SK-N-SH treated with all-trans-retinoic acid at 6 μM for 48 hours (cell line): ENCODE results near the gene GNG2.

Source experiments
- ATAC-seq: fragments of 200-7000 bp; cut with Tn5 transposase; 3 replicates; pipeline ENCODE4 v1.9.1; 2020; ENCODE audit warnings: mild to moderate bottlenecking, moderate library complexity
- ARNTL ChIP-seq: fragments of 450-650 bp; formaldehyde crosslinking; IDR thresholded peaks from 2 replicates; pipeline ENCODE4 v1.5.0; 2020; ENCODE audit warnings: low read depth, mild to moderate bottlenecking, moderate library complexity, borderline replicate concordance
- BACH2 ChIP-seq: fragments of 250-450 bp; sonication (Bioruptor Pico); IDR thresholded peaks from 2 replicates; pipeline ENCODE4 v1.9.0; 2021; ENCODE audit warnings: mild to moderate bottlenecking, borderline replicate concordance
- CSDC2 ChIP-seq: fragments of 250-450 bp; sonication (Bioruptor Pico); IDR thresholded peaks from 2 replicates; pipeline ENCODE4 v1.5.0; 2020; ENCODE audit warnings: mild to moderate bottlenecking, moderate library complexity
- ESRRG ChIP-seq: fragments of 250-450 bp; sonication (Bioruptor Pico); IDR thresholded peaks from 2 replicates; pipeline ENCODE4 v1.6.1; 2021; ENCODE audit warnings: mild to moderate bottlenecking
- GLIS3 ChIP-seq: fragments of 250-450 bp; sonication (Bioruptor Pico); IDR thresholded peaks from 2 replicates; pipeline ENCODE4 v1.5.0; 2020; ENCODE audit warnings: mild to moderate bottlenecking, moderate library complexity
- ISL1 ChIP-seq: fragments of 250-450 bp; sonication (Bioruptor Pico); IDR thresholded peaks from 2 replicates; pipeline ENCODE4 v2.1.2; 2022; ENCODE audit warnings: mild to moderate bottlenecking, moderate library complexity
- OSR1 ChIP-seq: fragments of 250-450 bp; sonication (Bioruptor Pico); IDR thresholded peaks from 2 replicates; pipeline ENCODE4 v1.8.0; 2022; ENCODE audit warnings: moderate library complexity, mild to moderate bottlenecking, inconsistent platforms
- PATZ1 ChIP-seq: fragments of 250-450 bp; sonication (Bioruptor Pico); IDR thresholded peaks from 2 replicates; pipeline ENCODE4 v1.8.0; 2020; ENCODE audit warnings: mild to moderate bottlenecking, moderate library complexity, borderline replicate concordance
- POU6F1 ChIP-seq: fragments of 250-450 bp; sonication (Bioruptor Pico); IDR thresholded peaks from 2 replicates; pipeline ENCODE4 v1.8.0; 2021; ENCODE audit warnings: low read depth, mild to moderate bottlenecking, moderate library complexity, borderline replicate concordance
- PPARA ChIP-seq: fragments of 250-450 bp; sonication (Bioruptor Pico); IDR thresholded peaks from 2 replicates; pipeline ENCODE4 v1.5.0; 2020; ENCODE audit warnings: mild to moderate bottlenecking, borderline replicate concordance
- RARB ChIP-seq: fragments of 250-450 bp; sonication (Bioruptor Pico); IDR thresholded peaks from 2 replicates; pipeline ENCODE4 v1.8.0; 2021; ENCODE audit warnings: mild to moderate bottlenecking, moderate library complexity
- SNAI2 ChIP-seq: fragments of 250-450 bp; sonication (Bioruptor Pico); IDR thresholded peaks from 2 replicates; pipeline ENCODE4 v1.5.0; 2020; ENCODE audit warnings: mild to moderate bottlenecking, moderate library complexity
- TCF4 ChIP-seq: fragments of 250-450 bp; sonication (Bioruptor Pico); IDR thresholded peaks from 2 replicates; pipeline ENCODE4 v1.8.0; 2021; ENCODE audit warnings: mild to moderate bottlenecking, moderate library complexity, borderline replicate concordance
- TOX ChIP-seq: fragments of 250-450 bp; sonication (Bioruptor Pico); IDR thresholded peaks from 2 replicates; pipeline ENCODE4 v1.8.0; 2021; ENCODE audit warnings: mild to moderate bottlenecking, moderate library complexity, borderline replicate concordance
- ZC3H10 ChIP-seq: fragments of 250-450 bp; sonication (Bioruptor Pico); IDR thresholded peaks from 2 replicates; pipeline ENCODE4 v1.5.1; 2021; ENCODE audit warnings: mild to moderate bottlenecking, moderate library complexity
- ZFP3 ChIP-seq: fragments of 250-450 bp; sonication (Bioruptor Pico); IDR thresholded peaks from 2 replicates; pipeline ENCODE4 v1.5.0; 2020; ENCODE audit warnings: mild to moderate bottlenecking, moderate library complexity
- ZFP30 ChIP-seq: fragments of 450-650 bp; formaldehyde crosslinking; IDR thresholded peaks from 2 replicates; pipeline ENCODE4 v1.5.0; 2022; ENCODE audit warnings: mild to moderate bottlenecking, moderate library complexity
- ZNF565 ChIP-seq: fragments of 450-650 bp; formaldehyde crosslinking; conservative IDR thresholded peaks from 2 replicates; pipeline ENCODE4 v1.5.0; 2020; ENCODE audit warnings: low read depth, mild to moderate bottlenecking, moderate library complexity
- ZNF70 ChIP-seq: fragments of 450-650 bp; formaldehyde crosslinking; IDR thresholded peaks from 2 replicates; pipeline ENCODE4 v1.5.0; 2020; ENCODE audit warnings: mild to moderate bottlenecking, moderate library complexity
- ZNF8 ChIP-seq: fragments of 450-650 bp; formaldehyde crosslinking; IDR thresholded peaks from 2 replicates; pipeline ENCODE4 v1.5.0; 2020; ENCODE audit warnings: mild to moderate bottlenecking, moderate library complexity
- TF ChIP-seq, protein P1 (sequence below): fragments of 250-450 bp; sonication (Bioruptor Pico); IDR thresholded peaks from 2 replicates; pipeline ENCODE4 v1.5.1; 2020; ENCODE audit warnings: low read depth, mild to moderate bottlenecking, moderate library complexity
- TF ChIP-seq, protein P2 (sequence below): fragments of 250-450 bp; sonication (Bioruptor Pico); IDR thresholded peaks from 2 replicates; pipeline ENCODE4 v1.5.0; 2020; ENCODE audit warnings: mild to moderate bottlenecking, moderate library complexity

GNG2 gene

GRCh38 chr14:51836417-51836816 is 24.0 kb upstream of the GNG2 start (continued):
- TF ChIP-seq PPARA (CRISPR knock-in tag): no peak
- TF ChIP-seq ISL1 (CRISPR knock-in tag): no peak
- no peak for TF ChIP-seq ARNTL (CRISPR knock-in tag)

GRCh38 chr14:51844081-51844881 is 16.1 kb upstream of the GNG2 start:
- TF ChIP-seq TOX (CRISPR knock-in tag) (no peak), ZNF565 (no peak), POU6F1 (CRISPR knock-in tag) (no peak), ARNTL (CRISPR knock-in tag) (no peak), ZFP3 (CRISPR knock-in tag) (no peak), PPARA (CRISPR knock-in tag) (no peak), CSDC2 (CRISPR knock-in tag) (no peak), ZFP30 (CRISPR knock-in tag) (no peak), PATZ1 (no peak), GLIS3 (CRISPR knock-in tag) (no peak), ZC3H10 (CRISPR knock-in tag) (no peak), ZNF70 (CRISPR knock-in tag) (no peak), BACH2 (CRISPR knock-in tag) (no peak), ISL1 (CRISPR knock-in tag) (no peak), ZNF8 (no peak), SNAI2 (CRISPR knock-in tag) (no peak), ESRRG (CRISPR knock-in tag) (no peak)
- TF ChIP-seq, protein P1, sequence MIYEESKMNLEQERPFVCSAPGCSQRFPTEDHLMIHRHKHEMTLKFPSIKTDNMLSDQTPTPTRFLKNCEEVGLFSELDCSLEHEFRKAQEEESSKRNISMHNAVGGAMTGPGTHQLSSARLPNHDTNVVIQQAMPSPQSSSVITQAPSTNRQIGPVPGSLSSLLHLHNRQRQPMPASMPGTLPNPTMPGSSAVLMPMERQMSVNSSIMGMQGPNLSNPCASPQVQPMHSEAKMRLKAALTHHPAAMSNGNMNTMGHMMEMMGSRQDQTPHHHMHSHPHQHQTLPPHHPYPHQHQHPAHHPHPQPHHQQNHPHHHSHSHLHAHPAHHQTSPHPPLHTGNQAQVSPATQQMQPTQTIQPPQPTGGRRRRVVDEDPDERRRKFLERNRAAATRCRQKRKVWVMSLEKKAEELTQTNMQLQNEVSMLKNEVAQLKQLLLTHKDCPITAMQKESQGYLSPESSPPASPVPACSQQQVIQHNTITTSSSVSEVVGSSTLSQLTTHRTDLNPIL (CRISPR knock-in tag): no peak
- no peak for ATAC-seq

DNA sequence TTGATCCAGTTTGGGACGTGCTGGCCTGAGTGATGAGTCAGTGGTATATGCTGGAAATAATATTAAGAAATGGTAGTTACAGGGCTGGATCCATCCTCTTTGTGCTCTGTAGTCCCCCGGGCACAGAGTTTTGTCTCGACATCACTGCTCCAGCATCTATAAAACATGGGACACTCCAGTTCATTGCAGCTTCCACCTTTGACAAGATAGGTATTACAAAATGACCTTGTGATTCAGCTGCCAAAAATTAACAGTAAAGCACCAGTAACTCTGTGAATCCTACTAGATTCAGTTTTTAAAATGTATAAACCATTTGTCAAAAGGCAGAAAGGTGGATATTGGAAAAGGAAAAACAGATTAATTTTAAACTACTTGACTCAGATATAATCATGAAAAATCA is 14.6 kb upstream of the GNG2 start:
- no peak for ATAC-seq
- TF ChIP-seq, protein P2, sequence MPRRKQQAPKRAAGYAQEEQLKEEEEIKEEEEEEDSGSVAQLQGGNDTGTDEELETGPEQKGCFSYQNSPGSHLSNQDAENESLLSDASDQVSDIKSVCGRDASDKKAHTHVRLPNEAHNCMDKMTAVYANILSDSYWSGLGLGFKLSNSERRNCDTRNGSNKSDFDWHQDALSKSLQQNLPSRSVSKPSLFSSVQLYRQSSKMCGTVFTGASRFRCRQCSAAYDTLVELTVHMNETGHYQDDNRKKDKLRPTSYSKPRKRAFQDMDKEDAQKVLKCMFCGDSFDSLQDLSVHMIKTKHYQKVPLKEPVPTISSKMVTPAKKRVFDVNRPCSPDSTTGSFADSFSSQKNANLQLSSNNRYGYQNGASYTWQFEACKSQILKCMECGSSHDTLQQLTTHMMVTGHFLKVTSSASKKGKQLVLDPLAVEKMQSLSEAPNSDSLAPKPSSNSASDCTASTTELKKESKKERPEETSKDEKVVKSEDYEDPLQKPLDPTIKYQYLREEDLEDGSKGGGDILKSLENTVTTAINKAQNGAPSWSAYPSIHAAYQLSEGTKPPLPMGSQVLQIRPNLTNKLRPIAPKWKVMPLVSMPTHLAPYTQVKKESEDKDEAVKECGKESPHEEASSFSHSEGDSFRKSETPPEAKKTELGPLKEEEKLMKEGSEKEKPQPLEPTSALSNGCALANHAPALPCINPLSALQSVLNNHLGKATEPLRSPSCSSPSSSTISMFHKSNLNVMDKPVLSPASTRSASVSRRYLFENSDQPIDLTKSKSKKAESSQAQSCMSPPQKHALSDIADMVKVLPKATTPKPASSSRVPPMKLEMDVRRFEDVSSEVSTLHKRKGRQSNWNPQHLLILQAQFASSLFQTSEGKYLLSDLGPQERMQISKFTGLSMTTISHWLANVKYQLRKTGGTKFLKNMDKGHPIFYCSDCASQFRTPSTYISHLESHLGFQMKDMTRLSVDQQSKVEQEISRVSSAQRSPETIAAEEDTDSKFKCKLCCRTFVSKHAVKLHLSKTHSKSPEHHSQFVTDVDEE (CRISPR knock-in tag): no peak
- TF ChIP-seq ZC3H10 (CRISPR knock-in tag): no peak

DNA sequence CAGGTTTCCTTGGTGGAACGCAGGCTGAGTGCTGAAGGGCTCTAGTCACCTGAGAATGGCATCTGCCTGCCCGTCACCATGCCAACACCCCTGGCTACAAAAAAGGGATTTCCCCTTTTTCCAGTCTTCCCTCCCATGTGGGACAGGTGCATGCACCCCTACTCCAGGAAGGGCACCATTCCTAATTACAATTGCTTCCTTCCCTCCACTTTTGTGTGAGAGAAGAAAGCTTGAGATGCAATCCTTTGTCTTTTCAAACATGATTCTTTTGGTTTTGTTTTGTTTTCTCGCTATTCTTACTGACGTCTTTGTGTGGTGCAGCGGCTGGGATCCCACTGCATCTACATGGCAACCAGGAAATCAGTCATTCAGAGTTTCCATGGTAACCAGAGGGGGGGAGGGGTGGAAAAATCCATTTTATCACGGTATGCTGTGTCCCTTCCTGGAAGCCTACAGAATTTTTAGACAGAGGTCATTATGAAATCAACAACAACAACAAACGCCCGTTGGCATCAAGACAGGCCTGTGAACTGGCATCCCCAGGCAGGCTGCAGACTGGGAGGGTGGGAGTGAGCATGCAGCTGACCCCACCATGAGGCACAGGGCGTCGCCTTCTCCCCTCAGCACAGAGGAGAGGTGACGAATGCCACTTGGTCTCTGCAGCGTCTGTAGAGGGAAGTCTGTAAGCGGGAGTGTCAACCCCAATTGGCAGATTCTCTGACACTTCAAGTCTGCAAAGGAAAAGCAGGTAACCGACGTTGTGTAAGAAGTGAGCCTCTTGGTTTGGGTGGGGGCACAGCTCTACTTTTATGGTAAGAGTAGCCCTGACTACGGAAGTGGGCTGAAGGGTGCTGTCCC is 13.6 kb upstream of the GNG2 start:
- no peak for ATAC-seq
- TF ChIP-seq ZNF70 (CRISPR knock-in tag) (no peak), POU6F1 (CRISPR knock-in tag) (no peak), ARNTL (CRISPR knock-in tag) (no peak), TOX (CRISPR knock-in tag) (no peak), BACH2 (CRISPR knock-in tag) (no peak), ISL1 (CRISPR knock-in tag) (no peak), ZC3H10 (CRISPR knock-in tag) (no peak), CSDC2 (CRISPR knock-in tag) (no peak), ZNF8 (no peak), OSR1 (CRISPR knock-in tag) (no peak), TCF4 (CRISPR knock-in tag) (no peak), ZNF565 (no peak), ESRRG (CRISPR knock-in tag) (no peak), PPARA (CRISPR knock-in tag) (no peak), RARB (CRISPR knock-in tag) (no peak)
- TF ChIP-seq, protein P1 (CRISPR knock-in tag): no peak
